PC-9 (cell line): ENCODE results near the gene ZNF599. TPM values are rescaled to one million over a fixed set of nuclear protein-coding genes. Genes with fewer than 3 reads are reported as not detected.

Experiments used
- BruUV-seq: library from RNA; stranded (reverse); fragments of 400-500 nt; replicated peaks from 2 replicates; lab custom pipeline; 2021; lab: Mats Ljungman, UMichigan
- CTCF ChIA-PET: fragments of 300-600 bp; sonication (Branson Sonifier 250); formaldehyde crosslinking; loops from one replicate; lab custom pipeline; 2022; ENCODE audit warnings: antibody characterized with exemption; lab: Charles Lee
- POLR2A ChIA-PET: fragments of 300-600 bp; sonication (Branson Sonifier 250); formaldehyde crosslinking; loops from one replicate; lab custom pipeline; 2022; ENCODE audit warnings: antibody characterized with exemption; ENCODE audit not compliant: unreplicated experiment; lab: Charles Lee
- DNase-seq, 2 experiments: peaks; one replicate each; pipeline versions ENCODE4 v3.0.0 to v3.0.0-alpha.2; 2015 to 2022; ENCODE audit warnings: mixed read lengths in 1 of 2
- H2AFZ ChIP-seq: fragments of 200-600 bp; sonication (generic); 2 replicates; pipeline ENCODE4 v1.8.1; 2017; ENCODE audit warnings: antibody characterized with exemption
- H3F3A ChIP-seq: fragments of 200-600 bp; sonication (generic); 2 replicates; pipeline ENCODE4 v1.8.1; 2017; ENCODE audit warnings: antibody characterized with exemption, mild to moderate bottlenecking, low read depth; ENCODE audit not compliant: insufficient read depth
- H3K27ac ChIP-seq: fragments of 200-600 bp; sonication (generic); 2 replicates; pipeline ENCODE4 v1.6.1; 2016; ENCODE audit warnings: mixed run types
- H3K27me3 ChIP-seq: fragments of 200-600 bp; sonication (generic); 2 replicates; pipeline ENCODE4 v1.6.1; 2016; ENCODE audit warnings: low read depth, mixed run types; ENCODE audit not compliant: insufficient read depth
- H3K36me3 ChIP-seq: fragments of 200-600 bp; sonication (generic); 2 replicates; pipeline ENCODE4 v1.6.1; 2016; ENCODE audit warnings: low read depth, mixed run types
- H3K4me1 ChIP-seq: fragments of 200-600 bp; sonication (generic); replicated peaks from 2 replicates; pipeline ENCODE4 v1.6.1; 2016; ENCODE audit warnings: mixed run types; ENCODE audit not compliant: insufficient read depth
- H3K4me2 ChIP-seq: fragments of 200-600 bp; sonication (generic); 2 replicates; pipeline ENCODE4 v1.6.1; 2017; ENCODE audit warnings: mixed run types
- H3K4me3 ChIP-seq: fragments of 200-600 bp; sonication (generic); 2 replicates; pipeline ENCODE4 v1.6.1; 2016; ENCODE audit warnings: mixed run types
- H3K79me2 ChIP-seq: fragments of 200-600 bp; sonication (generic); 2 replicates; pipeline ENCODE4 v1.6.1; 2017; ENCODE audit warnings: low read depth, mixed run types
- H3K9me2 ChIP-seq: fragments of 200-600 bp; sonication (generic); 2 replicates; pipeline ENCODE4 v1.8.1; 2017; ENCODE audit warnings: mild to moderate bottlenecking; ENCODE audit not compliant: insufficient read depth
- H3K9me3 ChIP-seq: fragments of 200-600 bp; sonication (generic); 2 replicates; pipeline ENCODE4 v1.8.1; 2016; ENCODE audit warnings: low read depth; ENCODE audit not compliant: insufficient read depth
- H4K20me1 ChIP-seq: fragments of 200-600 bp; sonication (generic); 2 replicates; pipeline ENCODE4 v1.8.1; 2017; ENCODE audit not compliant: insufficient read depth
- CTCF ChIP-seq: fragments of 200-600 bp; sonication (generic); conservative IDR thresholded peaks from 2 replicates; pipeline ENCODE4 v1.6.1; 2017; ENCODE audit warnings: mixed run types, antibody characterized with exemption, mild to moderate bottlenecking, moderate library complexity
- EZH2 ChIP-seq: fragments of 200-600 bp; sonication (generic); IDR thresholded peaks from 2 replicates; pipeline ENCODE4 v1.8.0; 2017; ENCODE audit warnings: antibody characterized with exemption, low read depth
- intact Hi-C: fragments of 100-400 bp; cut with micrococcal nuclease; formaldehyde crosslinking; loops from one replicate; pipeline ENCODE4 v1.10.0; 2022; ENCODE audit not compliant: unreplicated experiment
- total RNA-seq: library from RNA; stranded (reverse); gene quantifications from 2 replicates; pipeline ENCODE4 v1.2.3, GENCODE V29; 2021

The ZNF599 gene
- total RNA-seq, 1 experiment from 2014 or later, result 9.2 TPM

DNA sequence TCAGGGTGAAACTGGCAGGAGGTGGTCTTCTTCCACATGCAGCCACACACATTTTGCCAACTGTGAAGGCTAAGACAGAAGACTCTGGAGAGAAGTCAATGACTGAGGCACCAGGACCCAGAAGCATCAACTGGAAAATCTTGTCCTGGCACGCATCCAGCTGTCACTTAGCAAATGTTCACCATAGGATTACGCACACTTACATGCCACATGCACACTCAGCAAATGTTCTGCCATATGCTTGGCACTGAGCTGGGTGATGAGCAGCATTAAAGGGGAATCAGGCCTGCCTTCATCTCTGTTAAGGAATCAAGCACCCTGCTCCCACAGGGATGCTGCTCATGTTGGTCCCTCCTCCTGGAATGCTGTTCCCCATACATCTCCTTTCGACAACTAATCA, 5.1 kb downstream of the ZNF599 start:
- no peaks in the 10 kb centered on the region for H3F3A ChIP-seq
- no peak overlapping the region for H2AFZ ChIP-seq
- intact Hi-C loops, result no loop called here
- no TSS peak for BruUV-seq
- TF ChIP-seq CTCF (no peak), EZH2 (no peak)
- H3K9me3 ChIP-seq, result peaks cover 10% of the 10 kb centered on the region; the same call in 1 of the 2 replicates
- H3K4me1 ChIP-seq, result no peaks in the 10 kb centered on the region
- no peak overlapping the region for H3K4me2 ChIP-seq
- H3K79me2 ChIP-seq, result no peaks in the 10 kb centered on the region
- CTCF ChIA-PET, result no interaction called here
- H3K9me2 ChIP-seq, result no peaks in the 10 kb centered on the region
- H3K4me3 ChIP-seq, result no peak overlapping the region
- POLR2A ChIA-PET, result no interaction called here
- H4K20me1 ChIP-seq, result no peaks in the 10 kb centered on the region
- no peaks in the 10 kb centered on the region for H3K27me3 ChIP-seq
- H3K36me3 ChIP-seq, result peaks cover 12% of the 10 kb centered on the region
- H3K27ac ChIP-seq, result no peak overlapping the region
- DNase-seq, result no peak

- Histone ChIP-seq H3K27me3 (no peaks in the 10 kb centered on the region), H3K36me3 (peaks cover 12% of the 10 kb centered on the region), H4K20me1 (no peaks in the 10 kb centered on the region), H3K9me2 (no peaks in the 10 kb centered on the region), H3K79me2 (no peaks in the 10 kb centered on the region), H3K9me3 (peaks cover 21% of the 10 kb centered on the region), H3K4me3 (no peak overlapping the region), H2AFZ (no peak overlapping the region), H3K4me1 (no peaks in the 10 kb centered on the region), H3K27ac (no peak overlapping the region), H3F3A (no peaks in the 10 kb centered on the region), H3K4me2 (no peak overlapping the region)
- no TSS peak for BruUV-seq
- intact Hi-C loops, result no loop called here
- ChIA-PET CTCF (no interaction called here), POLR2A (no interaction called here)
- no peak for DNase-seq
- no peak for TF ChIP-seq CTCF
- TF ChIP-seq EZH2, result no peak
Measured at GRCh38 chr19:34766386-34766785, 6.6 kb downstream of the ZNF599 start.

DNA sequence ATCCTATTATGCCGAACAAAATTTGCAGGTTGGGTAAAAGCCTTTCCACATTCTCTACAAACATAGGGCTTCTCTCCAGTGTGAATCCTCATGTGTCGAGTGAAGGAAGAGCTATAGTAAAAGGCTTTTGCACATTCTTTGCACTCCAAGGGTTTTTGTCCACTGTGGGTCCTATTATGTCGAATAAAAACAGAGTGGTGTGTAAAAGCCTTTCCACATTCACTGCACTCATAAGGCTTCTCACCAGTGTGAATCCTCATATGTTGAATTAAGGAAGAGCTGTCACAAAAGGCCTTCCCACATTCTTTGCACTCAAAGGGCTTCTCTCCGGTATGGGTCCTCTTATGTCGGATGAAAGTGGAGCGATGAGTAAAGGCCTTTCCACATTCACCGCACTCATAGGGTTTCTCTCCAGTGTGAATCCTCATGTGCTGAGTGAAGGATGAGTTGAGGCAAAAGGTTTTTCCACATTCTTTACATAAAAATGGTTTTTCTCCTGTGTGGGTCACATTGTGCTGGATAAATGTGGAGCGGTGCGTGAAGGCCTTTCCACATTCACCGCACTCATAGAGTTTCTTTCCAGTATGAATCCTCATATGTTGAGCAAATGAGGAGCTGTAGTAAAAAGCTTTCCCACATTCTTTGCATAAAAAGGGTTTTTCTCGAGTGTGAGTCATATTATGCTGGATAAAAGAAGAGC, 13.6 kb downstream of the ZNF599 start:
- H3K4me2 ChIP-seq, result no peak overlapping the region
- no peak for DNase-seq
- no peaks in the 10 kb centered on the region for H3K36me3 ChIP-seq
- H4K20me1 ChIP-seq, result no peaks in the 10 kb centered on the region
- H3K27me3 ChIP-seq, result no peaks in the 10 kb centered on the region
- POLR2A ChIA-PET, result no interaction called here
- no peaks in the 10 kb centered on the region for H3F3A ChIP-seq
- H3K4me1 ChIP-seq, result no peaks in the 10 kb centered on the region
- H3K9me2 ChIP-seq, result no peaks in the 10 kb centered on the region
- no peak overlapping the region for H3K27ac ChIP-seq
- no TSS peak for BruUV-seq
- intact Hi-C loops, result no loop called here
- CTCF ChIA-PET, result no interaction called here
- H3K79me2 ChIP-seq, result no peaks in the 10 kb centered on the region
- H2AFZ ChIP-seq, result no peak overlapping the region
- TF ChIP-seq CTCF (no peak), EZH2 (no peak)
- no peak overlapping the region for H3K4me3 ChIP-seq
- peaks cover 79% of the 10 kb centered on the region for H3K9me3 ChIP-seq
